HS-5 (cell line): ENCODE results near the gene CD81.

ENCODE experiments used
- DNase-seq: peaks from one replicate; pipeline ENCODE4 v3.0.0-alpha.2; 2012; ENCODE audit warnings: low read depth

The CD81 gene

GRCh38 chr11:2404735-2405196 is 27.7 kb downstream of the CD81 start:
- DNase-seq: no peak

GRCh38 chr11:2406451-2406850 is 29.3 kb downstream of the CD81 start:
- DNase-seq: no peak

GRCh38 chr11:2406878-2407410 is 29.8 kb downstream of the CD81 start:
- DNase-seq: no peak

GRCh38 chr11:2408671-2409070 is 31.6 kb downstream of the CD81 start:
- DNase-seq: no peak

GRCh38 chr11:2409126-2409525 is 32.0 kb downstream of the CD81 start:
- no peak for DNase-seq

- no peak for DNase-seq
Observed at GRCh38 chr11:2409611-2410468, 32.7 kb downstream of the CD81 start.

GRCh38 chr11:2410616-2411015 is 33.5 kb downstream of the CD81 start:
- no peak for DNase-seq

- no peak for DNase-seq
Observed at GRCh38 chr11:2411446-2412305, 34.6 kb downstream of the CD81 start.

- no peak for DNase-seq
Observed at GRCh38 chr11:2412323-2412722, 35.2 kb downstream of the CD81 start.

GRCh38 chr11:2413742-2414579 is 36.9 kb downstream of the CD81 start:
- no peak for DNase-seq

GRCh38 chr11:2414616-2415015 is 37.5 kb downstream of the CD81 start:
- no peak for DNase-seq

GRCh38 chr11:2415171-2415570 is 38.1 kb downstream of the CD81 start:
- no peak for DNase-seq

- DNase-seq: no peak
Observed at GRCh38 chr11:2415601-2416380, 38.7 kb downstream of the CD81 start.

GRCh38 chr11:2416765-2417164 is 39.7 kb downstream of the CD81 start:
- DNase-seq: no peak

- no peak for DNase-seq
Observed at GRCh38 chr11:2417856-2418692, 41.0 kb downstream of the CD81 start.

GRCh38 chr11:2418693-2419360 is 41.7 kb downstream of the CD81 start:
- DNase-seq: no peak

GRCh38 chr11:2419638-2420501 is 42.8 kb downstream of the CD81 start:
- peak; percentile 30 for DNase-seq

GRCh38 chr11:2420502-2421225 is 43.6 kb downstream of the CD81 start:
- DNase-seq: no peak
